Ovary (tissue), 9 donors: Measurements from ENCODE around the gene FRMD1. TPM values are rescaled to one million over a fixed set of nuclear protein-coding genes. Genes with fewer than 3 reads are reported as not detected.

Experiments used
- DNase-seq, 5 donors: peaks; one replicate each; pipeline ENCODE4 v3.0.0-alpha.2; 2019 to 2020
- H3K27ac ChIP-seq, 2 donors: fragments of 200-600 bp; one replicate each; pipeline versions ENCODE4 v1.5.1 to v1.8.0; 2019 to 2022
- H3K27me3 ChIP-seq: fragments of 200-600 bp; one replicate; pipeline ENCODE4 v1.8.0; 2022
- H3K36me3 ChIP-seq: fragments of 200-600 bp; sonication (generic); one replicate; pipeline ENCODE4 v1.5.1; 2019
- H3K4me1 ChIP-seq: one replicate; pipeline ENCODE4 v1.8.1; 2013; ENCODE audit warnings: mild to moderate bottlenecking, moderate library complexity; ENCODE audit not compliant: insufficient read depth
- H3K4me3 ChIP-seq: fragments of 200-600 bp; sonication (generic); one replicate; pipeline ENCODE4 v1.5.1; 2017
- H3K9me3 ChIP-seq, 2 donors: fragments of 200-600 bp in 1 of 2; sonication (generic) in 1 of 2; one replicate each; pipeline versions ENCODE4 v1.5.1 to v1.8.1; 2013 to 2019; ENCODE audit warnings: mild to moderate bottlenecking in 1 of 2, moderate library complexity in 1 of 2
- CTCF ChIP-seq, 3 donors: fragments of 450-650 bp in 2 of 3; fragments of 200-600 bp in 1 of 3; IDR thresholded peaks; one replicate each; pipeline versions ENCODE4 v1.5.1 to v1.8.0; 2016 to 2022; ENCODE audit warnings: antibody characterized with exemption in 3 of 3, mild to moderate bottlenecking in 1 of 3
- EP300 ChIP-seq: sonication (generic); formaldehyde crosslinking; IDR thresholded peaks from one replicate; pipeline ENCODE4 v1.6.1; 2017; ENCODE audit warnings: antibody characterized with exemption
- POLR2A ChIP-seq: fragments of 450-650 bp; IDR thresholded peaks from one replicate; pipeline ENCODE4 v1.6.1; 2017; ENCODE audit warnings: antibody characterized with exemption, mild to moderate bottlenecking, moderate library complexity
- WGBS, 3 donors: extraction: QIAGEN DNeasy Blood & Tissue Kit in 1 of 3; methylation state at CpG; one replicate each; pipeline versions ENCODE4 v1.1.5 to v1.1.7; 2013 to 2017; 5-methylcytosine and 5-hydroxymethylcytosine counted together
- intact Hi-C, 4 donors: fragments of 100-400 bp; cut with DNase I; formaldehyde crosslinking; loops; one replicate each; pipeline versions ENCODE4 v1.11.0 to v1.15.1; 2022 to 2023
- polyA plus RNA-seq, 2 donors: library from polyadenylated mRNA; stranded (reverse); fragments of 200-250 nt in 1 of 2; fragments of 350-450 nt in 1 of 2; fragmentation: Illumina TruSeq in 1 of 2; extraction: RNeasy Lipid Tissue Mini Kit (QIAGEN cat#74804) in 1 of 2; gene quantifications; one replicate each; pipeline ENCODE4 v1.2.3, GENCODE V29; 2013 to 2014
- total RNA-seq, 7 donors: library from RNA; depleted of rRNA in 2 of 7; stranded (reverse); fragments of >200 nt in 2 of 7; fragmentation: NEBNext Ultra II Directional in 3 of 7; extraction: Animal tissue kit (Norgen Biotek cat#: 25700) in 3 of 7; gene quantifications; one replicate each; pipeline versions ENCODE4 v1.1.0 to v1.2.4, GENCODE V29; 2016 to 2023
- donor health status: DM: no; HTN: no; CAD: no; lungs with moderate emphysema.
- donor health status: DM: no; HTN: no; CAD: no.
- donor health status: Bipolar disorder and iron deficiency.
- donor health status: DM: yes; HTN: yes; CAD: no.
- donor health status: DM: no; HTN: no; CAD: no.
- donor health status: DM: yes; HTN: yes; CAD: no.

The FRMD1 gene
- total and polyA plus RNA-seq, 9 donors: 0.10 to 0.48 (median 0.31) TPM; not detected in 2

GRCh38 chr6:168063431-168063830 lies 15.6 kb downstream of the FRMD1 start:
- Histone ChIP-seq H3K9me3 (no peaks in the 10 kb centered on the region), H3K36me3 (no peaks in the 10 kb centered on the region), H3K4me3 (no peak overlapping the region), H3K27ac (no peak overlapping the region), H3K4me1 (no peaks in the 10 kb centered on the region), H3K27me3 (no peaks in the 10 kb centered on the region)
- TF ChIP-seq EP300 (no peak), CTCF (IDR thresholded peaks at IDR 0.05) (no peak), POLR2A (no peak)
- WGBS, 3 donors: 93 to 95% (median 93%) methylated on average over 11 to 13 of the region's 13 CpGs
- DNase-seq: no peak
- intact Hi-C loops: loop anchor here in 2 of 4 donors (5.0 to 10.0 kb wide), 2 partner anchors 64 to 291 kb away; no protein-coding TSS in a partner anchor

DNA sequence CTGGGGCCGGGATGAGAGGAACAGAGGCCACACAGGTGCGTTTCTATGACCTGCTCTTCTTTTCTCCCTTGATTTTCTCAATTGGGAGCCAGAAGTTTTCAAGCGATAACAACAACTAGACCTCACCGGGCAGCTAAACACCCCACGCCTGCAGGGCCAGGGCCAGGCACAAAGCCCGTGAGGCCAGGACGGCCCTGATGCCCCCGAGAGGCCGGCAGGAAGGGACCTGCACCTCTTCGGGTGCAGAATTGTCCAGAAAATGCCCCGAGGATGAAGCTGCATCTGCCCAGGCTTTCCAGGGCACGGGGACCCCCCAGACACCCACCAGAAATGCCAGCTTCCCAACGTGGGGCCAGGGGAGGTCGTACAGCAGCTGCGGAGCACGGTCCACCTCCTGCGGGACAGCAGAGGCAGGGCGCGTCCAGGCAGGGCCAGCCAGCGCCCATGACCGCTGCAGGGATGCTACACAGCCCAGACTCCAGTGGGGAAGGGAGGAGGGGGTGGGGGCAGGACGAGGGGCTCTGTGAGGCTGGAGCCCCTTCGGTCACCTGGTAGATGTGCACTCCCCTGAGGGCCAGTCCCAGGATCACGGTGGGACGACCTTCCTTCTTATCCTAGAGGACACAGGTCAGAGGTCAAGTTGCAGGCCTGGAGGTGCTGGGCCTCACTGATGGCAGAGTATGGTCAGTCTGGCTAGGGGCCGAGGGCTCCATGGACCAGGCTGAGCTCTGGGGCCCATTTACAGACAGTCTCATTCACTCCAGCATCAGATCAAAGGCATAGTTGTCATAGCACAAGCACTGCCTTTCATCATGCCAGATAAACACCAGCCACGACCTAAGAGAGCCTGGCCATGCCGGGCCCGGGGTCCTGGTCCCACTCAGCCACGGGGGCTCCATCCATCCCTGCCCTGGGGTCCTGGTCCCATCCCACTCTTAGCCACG lies 16.4 kb downstream of the FRMD1 start:
- intact Hi-C loops: loop anchor here in 2 of 4 donors (5.0 to 10.0 kb wide), 2 partner anchors 65 to 292 kb away; no protein-coding TSS in a partner anchor
- H3K4me3 ChIP-seq: no peak overlapping the region
- H3K27ac ChIP-seq: no peak overlapping the region
- WGBS, 3 donors: 87 to 92% (median 88%) methylated on average over 31 of the region's 31 CpGs
- H3K9me3 ChIP-seq: no peaks in the 10 kb centered on the region
- DNase-seq: no peak
- no peak for TF ChIP-seq CTCF (IDR thresholded peaks at IDR 0.05)
- TF ChIP-seq EP300: no peak
- TF ChIP-seq POLR2A: no peak
- H3K4me1 ChIP-seq: no peaks in the 10 kb centered on the region
- no peaks in the 10 kb centered on the region for H3K27me3 ChIP-seq
- H3K36me3 ChIP-seq: no peaks in the 10 kb centered on the region

GRCh38 chr6:168061269-168062210 lies 17.5 kb downstream of the FRMD1 start:
- WGBS, 3 donors: 94 to 95% (median 95%) methylated on average over 29 of the region's 29 CpGs
- intact Hi-C loops: loop anchor here in 2 of 4 donors (5.0 to 10.0 kb wide), 2 partner anchors 66 to 293 kb away; no protein-coding TSS in a partner anchor
- Histone ChIP-seq H3K9me3 (no peaks in the 10 kb centered on the region), H3K4me3 (no peak overlapping the region), H3K27me3 (no peaks in the 10 kb centered on the region), H3K4me1 (no peaks in the 10 kb centered on the region), H3K27ac (no peak overlapping the region), H3K36me3 (no peaks in the 10 kb centered on the region)
- TF ChIP-seq CTCF (IDR thresholded peaks at IDR 0.05) (no peak), POLR2A (no peak), EP300 (no peak)
- no peak for DNase-seq

- Histone ChIP-seq H3K4me3 (no peak overlapping the region), H3K36me3 (no peaks in the 10 kb centered on the region), H3K27me3 (no peaks in the 10 kb centered on the region), H3K4me1 (no peaks in the 10 kb centered on the region), H3K9me3 (no peaks in the 10 kb centered on the region), H3K27ac (no peak overlapping the region)
- TF ChIP-seq POLR2A: no peak
- peak in 2 of 3 donors; percentile 20 to 25 for TF ChIP-seq CTCF (IDR thresholded peaks at IDR 0.05)
- TF ChIP-seq EP300: no peak
- DNase-seq: peak; percentile 30 to 80 (median 66)
- WGBS, 3 donors: 0 to 31% (median 24%) methylated on average over 4 to 12 of the region's 12 CpGs
- intact Hi-C loops: loop anchor here in 2 of 4 donors (5.0 to 10.0 kb wide), 2 partner anchors 67 to 294 kb away; no protein-coding TSS in a partner anchor
Measured at GRCh38 chr6:168060521-168060931, 18.5 kb downstream of the FRMD1 start.
